Right atrium auricular region (tissue), 2 donors: ENCODE results near the gene GMIP. TPM values are rescaled to one million over a fixed set of nuclear protein-coding genes. Genes with fewer than 3 reads are reported as not detected.
"Not testable (repeated sequence)": the region's sequence is repeated elsewhere in the genome, so short reads cannot be mapped to it uniquely, and the experiment has no call there.

Source experiments
- DNase-seq: peaks from one replicate; pipeline ENCODE4 v3.0.0-alpha.2; 2019; ENCODE audit warnings: low spot score
- H3K27ac ChIP-seq, 2 donors: fragments of 200-600 bp; sonication (generic); 1 replicate in 1 of 2; 2 replicates in 1 of 2; pipeline ENCODE4 v1.5.1; 2016 to 2019
- H3K27me3 ChIP-seq, 2 donors: fragments of 200-600 bp; sonication (generic); one replicate each; pipeline versions ENCODE4 v1.5.1 to v1.6.0; 2017 to 2019
- H3K36me3 ChIP-seq: fragments of 200-600 bp; sonication (generic); one replicate; pipeline ENCODE4 v1.5.1; 2016
- H3K4me1 ChIP-seq, 2 donors: fragments of 200-600 bp; sonication (generic); one replicate each; pipeline versions ENCODE4 v1.5.1 to v1.6.0; 2017 to 2019
- H3K4me3 ChIP-seq, 2 donors: fragments of 200-600 bp; sonication (generic); 1 replicate in 1 of 2; 2 replicates in 1 of 2; pipeline ENCODE4 v1.5.1; 2017 to 2019; ENCODE audit warnings: mild to moderate bottlenecking in 1 of 2, moderate library complexity in 1 of 2
- H3K9me3 ChIP-seq, 2 donors: fragments of 200-600 bp; sonication (generic); one replicate each; pipeline ENCODE4 v1.5.1; 2019
- CTCF ChIP-seq, 2 donors: fragments of 200-600 bp; sonication (generic); IDR thresholded peaks; one replicate each; pipeline ENCODE4 v1.5.1; 2019; ENCODE audit warnings: antibody characterized with exemption in 2 of 2
- total RNA-seq, 2 donors: library from RNA; depleted of rRNA; stranded (reverse); fragments of >200 nt; gene quantifications; one replicate each; pipeline ENCODE4 v1.1.0, GENCODE V29; 2016

Gene GMIP
- total RNA-seq, 2 donors from 2014 or later = 2.3 to 4.9 TPM

- peak within 1 kb of the TSS; percentile 70 to 82 for H3K27ac ChIP-seq
- H3K9me3 ChIP-seq = no peaks in the 10 kb centered on the region
- DNase-seq = peak; percentile 93
- TF ChIP-seq CTCF (IDR thresholded peaks at IDR 0.05) = no peak
- H3K36me3 ChIP-seq = no peaks in the 10 kb centered on the region
- peaks cover 0 to 17% of the 10 kb centered on the region in 2 donors for H3K4me1 ChIP-seq
- no peaks in the 10 kb centered on the region for H3K27me3 ChIP-seq
- peak within 1 kb of the TSS; percentile 73 to 74 for H3K4me3 ChIP-seq
These were observed 25.0 kb upstream of the GMIP start, which contains the start of gene ZNF101 for GRCh38 chr19:19668230-19669012. TSS of gene ZNF101 (plus strand) at chr19:19668839. CDS start at chr19:19668964, 125 bp downstream.

GRCh38 chr19:19665420-19665948 is 22.0 kb upstream of the GMIP start:
- not testable (repeated sequence) for H3K27ac ChIP-seq, DNase-seq, H3K4me3 ChIP-seq, H3K9me3 ChIP-seq, H3K27me3 ChIP-seq, H3K36me3 ChIP-seq
- peaks cover 0 to 38% of the 10 kb centered on the region in 2 donors for H3K4me1 ChIP-seq

- H3K4me1 ChIP-seq = peaks cover 0 to 27% of the 10 kb centered on the region in 2 donors
- H3K4me3 ChIP-seq = peak within 1 kb of the TSS; percentile 83 to 98
- peak in 1 of 2 donors; percentile 38 for TF ChIP-seq CTCF (IDR thresholded peaks at IDR 0.05)
- peak within 1 kb of the TSS; percentile 92 to 95 for H3K27ac ChIP-seq
- H3K27me3 ChIP-seq = no peaks in the 10 kb centered on the region
- DNase-seq = peak; percentile 97
- no peaks in the 10 kb centered on the region for H3K9me3 ChIP-seq
- peaks cover 17% of the 10 kb centered on the region for H3K36me3 ChIP-seq
These were observed 20.0 kb upstream of the GMIP start, which contains the start of gene ATP13A1 for GRCh38 chr19:19663256-19664120. TSS of gene ATP13A1 (minus strand) at chr19:19663676. CDS start at chr19:19663666, 10 bp downstream.

DNA sequence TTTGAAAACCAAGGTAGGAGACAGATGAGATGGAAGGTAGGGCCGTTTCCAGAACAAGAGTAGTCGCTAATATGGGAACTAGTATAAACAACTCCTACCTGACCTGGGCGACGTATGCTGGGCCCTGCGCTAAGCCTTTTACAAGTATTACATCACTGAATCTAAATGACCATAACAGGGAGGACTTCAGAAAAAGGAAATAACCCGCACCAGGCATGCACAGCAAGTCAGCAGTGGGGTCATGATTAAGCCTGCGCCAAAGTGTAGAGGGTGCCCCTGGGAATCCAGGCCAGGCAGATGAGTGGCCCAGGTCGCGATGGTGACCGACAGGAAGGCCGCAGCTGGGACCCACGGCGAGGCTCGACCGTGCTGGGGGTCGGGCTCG is 19.4 kb upstream of the GMIP start:
- Histone ChIP-seq H3K9me3 (no peaks in the 10 kb centered on the region), H3K4me3 (peak overlapping the region; percentile 83 to 98), H3K27ac (peak overlapping the region; percentile 92 to 95), H3K36me3 (peaks cover 23% of the 10 kb centered on the region), H3K27me3 (no peaks in the 10 kb centered on the region), H3K4me1 (peaks cover 0 to 22% of the 10 kb centered on the region in 2 donors)
- TF ChIP-seq CTCF (IDR thresholded peaks at IDR 0.05) = no peak
- no peak for DNase-seq

- peak overlapping the region in 1 of 2 donors; percentile 98 for H3K4me3 ChIP-seq
- no peak for DNase-seq
- no peaks in the 10 kb centered on the region for H3K9me3 ChIP-seq
- H3K27me3 ChIP-seq = no peaks in the 10 kb centered on the region
- H3K36me3 ChIP-seq = peaks cover 28% of the 10 kb centered on the region
- TF ChIP-seq CTCF (IDR thresholded peaks at IDR 0.05) = no peak
- peaks cover 0 to 21% of the 10 kb centered on the region in 2 donors for H3K4me1 ChIP-seq
- H3K27ac ChIP-seq = no peak overlapping the region
These were observed 18.9 kb upstream of the GMIP start for GRCh38 chr19:19662344-19662743.
